WI38 (cell line): ENCODE data around the gene SLC26A11.
"Not testable (repeated sequence)": the region's sequence is repeated elsewhere in the genome, so short reads cannot be mapped to it uniquely, and the experiment has no call there.

ENCODE experiments used
- H3K4me3 ChIP-seq: 2 replicates; pipeline ENCODE4 v1.5.1; 2011; ENCODE audit warnings: low read depth, mild to moderate bottlenecking, control low read depth, low read length
- CTCF ChIP-seq: IDR thresholded peaks from 2 replicates; pipeline ENCODE4 v1.5.1; 2012; ENCODE audit warnings: low read depth, mild to moderate bottlenecking, control low read depth, low read length

The SLC26A11 gene

DNA sequence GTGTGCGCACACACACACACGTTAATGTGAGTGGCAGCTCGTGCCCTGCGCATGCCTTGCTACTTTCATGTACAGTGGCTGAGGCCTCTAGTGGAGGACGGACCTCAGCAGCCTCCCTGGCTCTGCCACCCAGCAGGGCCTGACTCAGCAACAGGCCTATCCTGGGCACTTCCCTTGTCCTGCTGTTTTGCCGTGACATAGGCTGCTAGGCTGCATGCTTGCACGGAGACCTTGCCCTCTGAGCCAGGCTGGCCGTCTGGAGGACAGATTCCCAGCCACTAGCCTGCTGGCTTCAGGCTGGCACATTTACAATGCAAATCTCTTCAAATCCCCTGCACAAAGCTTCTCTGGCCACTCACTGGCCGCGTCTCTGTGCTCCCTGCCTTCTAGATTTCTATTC is 49.9 kb downstream of the SLC26A11 start:
- no peak overlapping the region for H3K4me3 ChIP-seq
- TF ChIP-seq CTCF = no peak

GRCh38 chr17:80270836-80271235 is 50.6 kb downstream of the SLC26A11 start:
- TF ChIP-seq CTCF = no peak

DNA sequence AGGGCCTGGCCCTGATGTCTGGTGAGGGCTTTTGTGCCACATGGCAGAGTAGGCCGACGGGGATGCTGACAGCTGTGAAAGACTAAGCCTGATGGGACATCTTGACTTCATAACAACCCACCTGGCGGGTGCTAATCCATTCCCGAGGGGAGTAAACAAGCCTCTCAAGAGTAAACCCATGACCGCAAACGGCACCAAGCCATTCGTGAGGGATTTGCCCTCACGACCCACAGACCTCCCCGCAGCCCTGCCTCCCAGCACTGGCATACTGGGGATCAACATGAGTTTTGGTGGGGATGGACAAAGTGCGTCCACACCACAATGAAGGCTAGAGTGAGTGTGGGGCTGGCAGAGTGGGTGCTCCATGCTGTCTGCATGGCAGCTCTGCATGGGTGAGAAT is 52.1 kb downstream of the SLC26A11 start:
- H3K4me3 ChIP-seq = no peak overlapping the region
- no peak for TF ChIP-seq CTCF

More at GRCh38 chr17:80270836-80271235, 50.6 kb downstream of the SLC26A11 start:
- no peak overlapping the region for H3K4me3 ChIP-seq

GRCh38 chr17:80274331-80274730 is 54.1 kb downstream of the SLC26A11 start:
- TF ChIP-seq CTCF = no peak

DNA sequence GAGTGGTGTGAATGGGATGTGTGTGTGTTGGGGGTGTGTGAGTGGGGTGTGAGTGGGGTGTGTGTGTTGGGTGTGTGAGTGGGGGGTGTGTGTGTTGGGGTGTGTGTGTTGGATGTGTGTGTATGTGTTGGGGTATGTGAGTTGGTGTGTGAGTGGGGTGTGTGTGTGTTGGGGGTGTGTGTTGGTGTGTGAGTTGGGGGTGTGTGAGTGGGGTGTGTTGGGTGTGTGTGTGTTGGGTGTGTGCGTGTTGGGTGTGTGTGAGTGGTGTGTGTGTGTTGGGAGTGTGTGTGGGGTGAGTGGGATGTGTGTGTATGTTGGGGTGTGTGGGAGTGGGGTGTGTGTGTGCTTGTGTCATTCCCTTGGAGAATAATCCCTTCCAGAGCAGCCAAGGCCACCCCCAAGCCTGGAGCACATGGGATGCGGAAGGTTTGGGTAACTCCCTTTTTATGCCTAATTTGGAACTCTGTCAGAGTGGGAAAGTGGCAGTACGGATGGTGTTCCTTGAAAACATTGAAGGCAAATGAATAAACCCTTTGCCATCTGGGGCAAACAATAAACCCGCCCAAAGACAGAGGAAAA is 54.7 kb downstream of the SLC26A11 start:
- TF ChIP-seq CTCF = no peak
- no peak overlapping the region for H3K4me3 ChIP-seq

More at GRCh38 chr17:80274331-80274730, 54.1 kb downstream of the SLC26A11 start:
- no peak overlapping the region for H3K4me3 ChIP-seq

DNA sequence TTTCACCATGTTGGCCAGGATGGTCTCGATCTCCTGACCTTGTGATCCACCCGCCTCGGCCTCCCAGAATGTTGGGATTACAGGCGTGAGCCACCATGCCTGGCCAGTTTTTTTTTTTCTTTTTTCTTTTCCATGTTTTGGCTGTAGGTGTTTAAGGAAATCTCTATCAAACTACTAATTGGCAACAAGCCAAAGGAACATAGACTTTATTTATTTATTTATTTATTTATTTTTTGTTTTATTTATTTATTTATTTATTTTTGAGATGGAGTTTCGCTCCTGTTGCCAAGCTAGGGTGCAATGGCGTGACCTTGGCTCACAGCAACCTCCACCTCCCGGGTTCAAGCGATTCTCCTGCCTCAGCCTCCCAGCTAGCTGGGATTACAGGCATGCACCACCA is 55.6 kb downstream of the SLC26A11 start:
- not testable (repeated sequence) for H3K4me3 ChIP-seq

DNA sequence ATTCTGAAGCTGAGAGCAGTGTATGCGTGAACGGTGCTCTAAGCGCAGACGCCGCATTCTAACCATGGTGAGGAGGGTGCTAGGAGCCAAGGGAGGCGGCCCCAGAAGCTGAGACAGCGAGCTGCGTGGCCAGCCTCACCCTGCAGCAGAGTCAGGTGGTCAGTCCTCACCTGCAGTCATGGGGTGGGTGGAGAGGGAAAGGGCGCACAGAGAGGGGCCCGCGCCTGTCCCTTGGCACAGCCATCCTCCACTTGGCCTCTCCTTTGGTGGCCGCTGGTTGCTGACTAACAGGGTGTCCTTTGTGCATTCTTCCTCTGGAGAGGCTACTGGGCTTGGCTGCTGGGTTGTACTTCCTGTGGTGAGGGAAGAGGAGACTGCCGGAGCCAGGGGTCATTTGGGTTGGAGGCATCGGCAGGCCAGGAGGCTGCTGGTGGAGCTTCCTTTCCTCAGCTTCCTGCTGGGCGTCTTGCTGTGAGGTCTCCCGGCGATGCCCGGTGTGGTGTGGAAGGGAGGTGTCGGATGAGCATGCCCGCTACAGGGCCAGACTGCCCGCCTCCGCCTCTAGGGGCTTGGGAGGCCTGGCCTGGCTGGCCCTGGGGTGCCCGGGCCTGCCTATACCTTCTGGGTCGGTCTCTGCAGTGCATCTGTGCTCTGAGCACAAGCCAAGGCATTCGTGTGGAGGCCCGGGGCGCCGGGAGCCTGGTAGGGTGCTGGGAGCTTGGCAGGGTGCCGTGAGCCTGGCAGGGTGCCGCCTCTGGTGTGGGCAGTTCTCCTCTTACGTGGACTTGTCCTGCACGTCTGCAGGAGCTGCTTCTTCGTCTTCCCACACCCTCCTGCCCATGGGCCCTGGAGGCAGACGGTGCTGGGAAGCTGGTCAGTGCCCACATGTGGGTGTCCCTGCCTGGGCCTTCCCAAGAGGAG is 57.8 kb downstream of the SLC26A11 start:
- no peak overlapping the region for H3K4me3 ChIP-seq
- TF ChIP-seq CTCF = no peak
